Upper lobe of left lung (tissue), 4 donors: Measurements from ENCODE around the gene HSPA4.

Experiments used
- CTCF ChIP-seq, 6 experiments: fragments of 450-650 bp in 4 of 6; fragments of 200-600 bp in 2 of 6; sonication (generic) in 2 of 6; IDR thresholded peaks; one replicate each; pipeline ENCODE4 v1.5.1; 2016 to 2019; ENCODE audit warnings: antibody characterized with exemption in 6 of 6
- EP300 ChIP-seq, 4 donors: sonication (generic); formaldehyde crosslinking; IDR thresholded peaks; one replicate each; pipeline ENCODE4 v1.5.1; 2017; ENCODE audit warnings: antibody characterized with exemption in 4 of 4, control low read depth in 2 of 4
- POLR2A ChIP-seq, 4 donors: fragments of 450-650 bp; IDR thresholded peaks; one replicate each; pipeline ENCODE4 v1.5.1; 2016 to 2017; ENCODE audit warnings: antibody characterized with exemption in 4 of 4, mild to moderate bottlenecking in 2 of 4
- POLR2AphosphoS5 ChIP-seq, 2 donors: sonication (generic); formaldehyde crosslinking; IDR thresholded peaks; one replicate each; pipeline ENCODE4 v1.5.1; 2017; ENCODE audit warnings: antibody characterized with exemption in 2 of 2

- TF ChIP-seq CTCF (IDR thresholded peaks at IDR 0.05) (no peak), POLR2AphosphoS5 (IDR thresholded peaks at IDR 0.05) (no peak), POLR2A (IDR thresholded peaks at IDR 0.05) (no peak), EP300 (IDR thresholded peaks at IDR 0.05) (no peak)
Observed at GRCh38 chr5:133041910-133042309, 9.9 kb upstream of the HSPA4 start.
